Neutrophil (primary cell): ENCODE results near the gene DCAF7.

Experiments
- H3K27ac ChIP-seq: fragments of 200-600 bp; sonication (generic); 2 replicates; pipeline ENCODE4 v1.5.1; 2016; ENCODE audit warnings: mild to moderate bottlenecking, moderate library complexity
- H3K27me3 ChIP-seq: fragments of 200-600 bp; sonication (generic); 2 replicates; pipeline ENCODE4 v1.6.0; 2016; ENCODE audit warnings: mild to moderate bottlenecking
- H3K36me3 ChIP-seq: fragments of 200-600 bp; sonication (generic); 2 replicates; pipeline ENCODE4 v1.5.1; 2017
- H3K4me1 ChIP-seq, 2 experiments: fragments of 200-600 bp in 1 of 2; sonication (generic) in 1 of 2; 1 replicate in 1 of 2; 2 replicates in 1 of 2; pipeline versions ENCODE4 v1.5.1 to v1.6.1; 2013 to 2016; ENCODE audit warnings: low read depth in 1 of 2, low read length in 1 of 2, mild to moderate bottlenecking in 1 of 2, moderate library complexity in 1 of 2; ENCODE audit not compliant: control insufficient read depth in 1 of 2, insufficient read depth in 1 of 2
- H3K4me3 ChIP-seq, 2 experiments: fragments of 200-600 bp in 1 of 2; sonication (generic) in 1 of 2; 1 replicate in 1 of 2; 2 replicates in 1 of 2; pipeline ENCODE4 v1.5.1; 2013 to 2016; ENCODE audit warnings: low read depth in 1 of 2, low read length in 1 of 2, mild to moderate bottlenecking in 1 of 2, moderate library complexity in 1 of 2
- H3K9me3 ChIP-seq: fragments of 200-600 bp; sonication (generic); 2 replicates; pipeline ENCODE4 v1.5.1; 2016
- TF ChIP-seq, protein P1 (sequence below): fragments of 200-600 bp; sonication (generic); IDR thresholded peaks from 2 replicates; pipeline ENCODE4 v1.5.1; 2016; ENCODE audit warnings: antibody characterized with exemption

Gene DCAF7

GRCh38 chr17:63573634-63574033 lies 23.4 kb downstream of the DCAF7 start:
- Histone ChIP-seq H3K36me3 (peaks cover 3% of the 10 kb centered on the region), H3K4me1 (peaks cover 28% of the 10 kb centered on the region in 2 experiments), H3K9me3 (no peaks in the 10 kb centered on the region), H3K27ac (no peak overlapping the region), H3K27me3 (no peaks in the 10 kb centered on the region), H3K4me3 (no peak overlapping the region)
- TF ChIP-seq, protein P1, sequence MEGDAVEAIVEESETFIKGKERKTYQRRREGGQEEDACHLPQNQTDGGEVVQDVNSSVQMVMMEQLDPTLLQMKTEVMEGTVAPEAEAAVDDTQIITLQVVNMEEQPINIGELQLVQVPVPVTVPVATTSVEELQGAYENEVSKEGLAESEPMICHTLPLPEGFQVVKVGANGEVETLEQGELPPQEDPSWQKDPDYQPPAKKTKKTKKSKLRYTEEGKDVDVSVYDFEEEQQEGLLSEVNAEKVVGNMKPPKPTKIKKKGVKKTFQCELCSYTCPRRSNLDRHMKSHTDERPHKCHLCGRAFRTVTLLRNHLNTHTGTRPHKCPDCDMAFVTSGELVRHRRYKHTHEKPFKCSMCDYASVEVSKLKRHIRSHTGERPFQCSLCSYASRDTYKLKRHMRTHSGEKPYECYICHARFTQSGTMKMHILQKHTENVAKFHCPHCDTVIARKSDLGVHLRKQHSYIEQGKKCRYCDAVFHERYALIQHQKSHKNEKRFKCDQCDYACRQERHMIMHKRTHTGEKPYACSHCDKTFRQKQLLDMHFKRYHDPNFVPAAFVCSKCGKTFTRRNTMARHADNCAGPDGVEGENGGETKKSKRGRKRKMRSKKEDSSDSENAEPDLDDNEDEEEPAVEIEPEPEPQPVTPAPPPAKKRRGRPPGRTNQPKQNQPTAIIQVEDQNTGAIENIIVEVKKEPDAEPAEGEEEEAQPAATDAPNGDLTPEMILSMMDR: no peak

DNA sequence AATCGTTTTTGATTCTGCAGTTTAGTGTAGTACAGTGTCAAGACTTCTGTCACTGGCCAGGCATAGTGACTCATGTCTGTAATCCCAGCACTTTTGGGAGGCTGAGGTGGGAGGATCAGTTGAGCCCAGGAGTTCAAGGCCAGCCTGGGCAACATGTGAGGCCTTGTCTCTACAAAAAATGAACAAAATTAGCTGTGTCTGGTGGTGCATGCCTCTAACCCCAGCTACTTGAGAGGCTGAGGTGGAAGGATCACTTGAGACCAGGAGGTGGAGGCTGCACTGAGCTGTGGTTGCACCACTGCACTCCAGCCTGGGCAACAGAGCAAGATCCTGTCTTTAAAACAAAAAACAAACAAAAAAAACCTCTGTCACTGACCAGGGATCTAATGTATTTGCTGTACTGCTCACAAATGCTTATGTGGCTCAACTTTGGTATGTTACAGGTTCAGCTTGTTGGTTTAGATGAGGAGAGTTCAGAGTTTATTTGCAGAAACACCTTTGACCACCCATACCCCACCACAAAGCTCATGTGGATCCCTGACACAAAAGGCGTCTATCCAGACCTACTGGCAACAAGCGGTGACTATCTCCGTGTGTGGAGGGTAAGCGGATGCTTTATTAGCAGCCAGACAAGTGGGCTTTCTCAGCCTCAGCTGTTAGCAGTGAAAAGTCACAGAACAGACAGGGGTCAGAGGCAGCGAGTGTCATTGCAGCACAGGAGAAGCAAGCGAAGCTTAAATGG lies 27.9 kb downstream of the DCAF7 start:
- Histone ChIP-seq H3K27ac (no peak overlapping the region), H3K9me3 (no peaks in the 10 kb centered on the region), H3K27me3 (no peaks in the 10 kb centered on the region), H3K4me3 (no peak overlapping the region), H3K36me3 (peaks cover 44% of the 10 kb centered on the region), H3K4me1 (peaks cover under 1% of the 10 kb centered on the region in 2 experiments)
- TF ChIP-seq, protein P1: no peak

GRCh38 chr17:63578769-63579111 lies 28.5 kb downstream of the DCAF7 start:
- TF ChIP-seq, protein P1: no peak
- Histone ChIP-seq H3K4me3 (no peak overlapping the region), H3K27me3 (no peaks in the 10 kb centered on the region), H3K36me3 (peaks cover 49% of the 10 kb centered on the region), H3K27ac (no peak overlapping the region), H3K4me1 (no peaks in the 10 kb centered on the region), H3K9me3 (no peaks in the 10 kb centered on the region)

- H3K36me3 ChIP-seq: peaks cover 58% of the 10 kb centered on the region
- TF ChIP-seq, protein P1: no peak
- H3K27ac ChIP-seq: no peak overlapping the region
Observed at GRCh38 chr17:63579633-63580032, 29.4 kb downstream of the DCAF7 start.

GRCh38 chr17:63587770-63588169 lies 37.5 kb downstream of the DCAF7 start:
- Histone ChIP-seq H3K4me1 (no peaks in the 10 kb centered on the region), H3K36me3 (peaks cover 91% of the 10 kb centered on the region), H3K9me3 (no peaks in the 10 kb centered on the region), H3K4me3 (no peak overlapping the region), H3K27me3 (no peaks in the 10 kb centered on the region), H3K27ac (no peak overlapping the region)
- TF ChIP-seq, protein P1: no peak

More at GRCh38 chr17:63579633-63580032, 29.4 kb downstream of the DCAF7 start:
- no peak overlapping the region for H3K4me3 ChIP-seq
- H3K9me3 ChIP-seq: no peaks in the 10 kb centered on the region
- no peaks in the 10 kb centered on the region for H3K4me1 ChIP-seq
- H3K27me3 ChIP-seq: no peaks in the 10 kb centered on the region
